Measurements from ENCODE around the gene PCTP.

Gene PCTP

DNA sequence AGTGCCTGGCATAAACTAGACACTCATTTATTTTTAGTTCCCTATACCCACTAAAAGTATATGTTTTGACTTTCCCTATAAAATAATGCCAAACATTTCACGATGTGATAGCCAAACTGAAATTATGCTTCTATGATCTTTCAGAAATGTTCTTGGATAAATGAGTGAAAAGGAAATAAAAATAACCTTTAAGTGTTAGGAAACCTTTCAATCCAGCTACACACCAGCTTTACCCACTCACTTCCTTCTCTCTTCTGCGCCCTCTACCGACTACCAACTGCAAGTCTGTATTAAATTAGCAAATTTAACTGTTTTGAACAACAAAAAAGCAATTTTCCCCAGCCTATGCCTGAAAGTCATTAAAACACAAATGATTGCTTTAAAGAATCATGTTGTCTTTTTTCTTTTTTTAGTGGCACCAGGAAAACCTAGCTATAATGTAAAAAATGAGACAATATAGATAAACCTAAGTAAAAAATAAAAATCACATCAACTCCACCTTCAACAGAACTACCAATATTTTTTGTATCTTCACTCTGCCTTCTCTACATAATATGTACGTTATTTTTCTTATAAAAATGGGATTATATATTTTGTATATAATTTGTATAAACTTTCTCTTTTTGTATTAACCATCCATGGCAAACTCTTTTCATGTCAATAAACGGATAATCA lies 15.0 kb upstream of the PCTP start:
- Histone ChIP-seq H3K36me3 (ENCODE audit: low read depth) (no peaks in the 10 kb centered on the region), H3K4me3 (ENCODE audit: severe bottlenecking) (no peak overlapping the region), H3K9me3 (ENCODE audit: severe bottlenecking) (no peaks in the 10 kb centered on the region), H3K4me1 (ENCODE audit: insufficient read depth, poor library complexity, severe bottlenecking) (peaks cover 16% of the 10 kb centered on the region), H3K27me3 (ENCODE audit: insufficient read depth, poor library complexity, severe bottlenecking) (no peaks in the 10 kb centered on the region), H3K27ac (ENCODE audit: poor library complexity, severe bottlenecking) (no peak overlapping the region)
- peak; percentile 67 for TF ChIP-seq CTCF (IDR thresholded peaks at IDR 0.05; ENCODE audit: poor library complexity, severe bottlenecking)
- DNase-seq (ENCODE audit: low spot score) (no peak), ATAC-seq (ENCODE audit: low read depth) (no peak)

DNA sequence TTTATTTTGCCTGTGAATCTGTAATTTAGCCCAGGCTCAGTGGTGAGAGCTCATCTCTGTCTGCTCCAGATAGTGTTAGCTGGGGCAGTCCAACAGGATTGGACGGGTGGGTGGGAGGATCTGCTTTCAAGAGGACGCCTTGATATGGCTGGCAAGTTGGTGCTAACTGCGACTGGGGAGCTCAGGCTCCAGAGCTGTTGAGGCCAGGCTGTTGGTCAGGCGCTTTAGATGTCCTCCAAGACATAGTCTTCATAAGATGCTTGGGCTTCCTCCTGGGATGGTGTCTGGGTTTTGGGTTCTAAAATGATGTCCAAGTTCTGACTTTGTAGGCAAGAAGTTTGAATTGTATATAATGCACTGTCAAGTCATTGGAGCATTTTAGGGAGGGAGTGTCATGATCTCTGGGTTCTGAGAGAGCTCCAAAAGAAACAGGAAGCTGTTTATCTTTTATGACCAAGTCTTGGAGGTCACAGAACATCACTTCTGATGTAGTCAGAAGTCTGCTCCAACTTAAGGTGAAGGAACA lies 12.8 kb upstream of the PCTP start:
- TF ChIP-seq CTCF (IDR thresholded peaks at IDR 0.05; ENCODE audit: poor library complexity, severe bottlenecking) = no peak
- Histone ChIP-seq H3K27me3 (ENCODE audit: insufficient read depth, poor library complexity, severe bottlenecking) (no peaks in the 10 kb centered on the region), H3K4me3 (ENCODE audit: severe bottlenecking) (no peak overlapping the region), H3K4me1 (ENCODE audit: insufficient read depth, poor library complexity, severe bottlenecking) (peaks cover 23% of the 10 kb centered on the region), H3K9me3 (ENCODE audit: severe bottlenecking) (no peaks in the 10 kb centered on the region), H3K36me3 (ENCODE audit: low read depth) (no peaks in the 10 kb centered on the region), H3K27ac (ENCODE audit: poor library complexity, severe bottlenecking) (no peak overlapping the region)
- ATAC-seq (ENCODE audit: low read depth) (no peak), DNase-seq (ENCODE audit: low spot score) (no peak)

DNA sequence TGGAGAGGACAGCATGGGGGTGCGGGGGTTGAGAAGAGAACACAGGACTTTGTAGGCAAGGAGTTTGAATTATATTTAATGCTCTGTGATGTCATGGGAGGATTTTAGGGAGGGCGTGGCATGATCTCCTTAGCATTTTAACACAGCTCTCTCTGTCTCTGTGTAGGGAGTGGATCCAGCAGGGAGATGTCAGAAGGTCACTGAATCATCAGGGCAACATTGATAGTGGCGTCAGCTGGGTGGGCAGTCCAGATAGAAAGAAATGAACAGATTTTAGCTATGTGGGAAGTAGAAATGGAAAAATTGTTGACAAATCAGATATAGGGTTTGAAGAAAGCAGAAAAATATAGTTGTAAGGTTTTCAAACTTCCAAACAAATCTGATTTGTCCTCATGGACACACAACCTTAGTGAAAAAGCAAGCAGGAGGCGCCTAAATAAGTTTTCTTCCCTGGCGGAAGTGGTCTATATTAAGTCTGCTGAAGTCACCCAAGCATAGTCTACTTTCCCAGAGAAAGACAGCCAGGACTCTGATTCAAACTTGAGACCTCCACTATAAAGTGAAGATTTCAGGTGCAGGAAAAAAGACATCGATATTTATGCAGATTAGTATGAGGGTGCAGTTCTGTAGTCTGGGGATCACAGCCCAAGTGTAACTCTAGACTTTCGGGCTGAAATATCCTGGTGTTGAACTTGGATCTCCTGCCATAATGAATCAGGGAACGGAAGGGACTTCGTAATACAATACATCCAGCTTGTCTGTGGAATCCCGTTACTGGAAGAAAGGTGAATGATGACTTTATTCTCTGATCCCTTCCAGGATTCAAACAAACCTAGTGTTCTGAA lies 10.1 kb upstream of the PCTP start:
- H3K4me3 ChIP-seq (ENCODE audit: severe bottlenecking) = no peak overlapping the region
- no peak for DNase-seq (ENCODE audit: low spot score)
- peaks cover 13% of the 10 kb centered on the region for H3K4me1 ChIP-seq (ENCODE audit: insufficient read depth, poor library complexity, severe bottlenecking)
- ATAC-seq (ENCODE audit: low read depth) = no peak
- no peaks in the 10 kb centered on the region for H3K9me3 ChIP-seq (ENCODE audit: severe bottlenecking)
- no peak for TF ChIP-seq CTCF (IDR thresholded peaks at IDR 0.05; ENCODE audit: poor library complexity, severe bottlenecking)
- H3K36me3 ChIP-seq (ENCODE audit: low read depth) = no peaks in the 10 kb centered on the region
- H3K27me3 ChIP-seq (ENCODE audit: insufficient read depth, poor library complexity, severe bottlenecking) = no peaks in the 10 kb centered on the region
- no peak overlapping the region for H3K27ac ChIP-seq (ENCODE audit: poor library complexity, severe bottlenecking)

- no peak for ATAC-seq (ENCODE audit: low read depth)
- H3K27me3 ChIP-seq (ENCODE audit: insufficient read depth, poor library complexity, severe bottlenecking) = no peaks in the 10 kb centered on the region
- H3K4me1 ChIP-seq (ENCODE audit: insufficient read depth, poor library complexity, severe bottlenecking) = peaks cover 13% of the 10 kb centered on the region
- H3K36me3 ChIP-seq (ENCODE audit: low read depth) = no peaks in the 10 kb centered on the region
- no peak overlapping the region for H3K27ac ChIP-seq (ENCODE audit: poor library complexity, severe bottlenecking)
- no peak for TF ChIP-seq CTCF (IDR thresholded peaks at IDR 0.05; ENCODE audit: poor library complexity, severe bottlenecking)
- H3K4me3 ChIP-seq (ENCODE audit: severe bottlenecking) = no peak overlapping the region
- H3K9me3 ChIP-seq (ENCODE audit: severe bottlenecking) = no peaks in the 10 kb centered on the region
- DNase-seq (ENCODE audit: low spot score) = no peak
Measured at GRCh38 chr17:55741356-55741700, 9.5 kb upstream of the PCTP start.

Measured in RWPE2 (cell line).